ENCODE measurements around the gene CASTOR2. TPM values are rescaled to one million over a fixed set of nuclear protein-coding genes. Genes with fewer than 3 reads are reported as not detected.

CASTOR2 gene
- total RNA-seq, 2 donors from 2014 or later, result 96.5 to 116 TPM

DNA sequence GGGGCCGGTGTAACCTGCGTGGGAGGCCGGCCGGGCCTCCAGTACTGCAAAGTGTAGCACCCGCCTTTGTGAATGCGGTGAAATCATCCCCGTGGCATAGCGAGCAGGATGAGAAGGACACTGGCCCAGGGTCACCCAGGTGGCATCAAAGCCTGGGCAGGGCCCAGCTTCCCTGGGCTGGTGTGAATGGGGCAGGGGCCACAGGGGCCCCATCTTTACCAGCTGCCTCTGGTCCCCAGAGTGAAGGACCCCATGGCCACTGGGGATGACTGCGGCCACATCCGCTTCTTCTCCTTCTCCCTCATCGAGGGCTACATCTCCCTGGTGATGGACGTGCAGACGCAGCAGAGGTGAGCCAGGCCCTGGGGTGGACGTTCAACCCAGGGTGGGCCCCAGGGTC, 55.3 kb downstream of the CASTOR2 start:
- 97 to 98% methylated on average over 8 to 14 of the region's 14 CpGs for WGBS, 2 experiments (ENCODE audit: insufficient coverage in 1 of 2, insufficient read length in 1 of 2)
- Mint-ChIP-seq H3K36me3 (ENCODE audit: low read depth) (peaks cover 77% of the 10 kb centered on the region), H3K27ac (peak overlapping the region; percentile 52), H3K9me3 (no peaks in the 10 kb centered on the region), H3K4me3 (no peak overlapping the region), H3K27me3 (ENCODE audit: insufficient read depth) (no peaks in the 10 kb centered on the region), H3K4me1 (no peaks in the 10 kb centered on the region)
- no peak for DNase-seq
- no peak overlapping the region for H3K27ac ChIP-seq (ENCODE audit: low read depth, low read length)
- H3K4me3 ChIP-seq (ENCODE audit: low read length), result no peak overlapping the region
- no peaks in the 10 kb centered on the region for H3K4me1 ChIP-seq (ENCODE audit: control insufficient read depth, insufficient read depth, low read length)
- no peaks in the 10 kb centered on the region for H3K9me3 ChIP-seq (ENCODE audit: control insufficient read depth, low read length)
- TF ChIP-seq, protein P1, sequence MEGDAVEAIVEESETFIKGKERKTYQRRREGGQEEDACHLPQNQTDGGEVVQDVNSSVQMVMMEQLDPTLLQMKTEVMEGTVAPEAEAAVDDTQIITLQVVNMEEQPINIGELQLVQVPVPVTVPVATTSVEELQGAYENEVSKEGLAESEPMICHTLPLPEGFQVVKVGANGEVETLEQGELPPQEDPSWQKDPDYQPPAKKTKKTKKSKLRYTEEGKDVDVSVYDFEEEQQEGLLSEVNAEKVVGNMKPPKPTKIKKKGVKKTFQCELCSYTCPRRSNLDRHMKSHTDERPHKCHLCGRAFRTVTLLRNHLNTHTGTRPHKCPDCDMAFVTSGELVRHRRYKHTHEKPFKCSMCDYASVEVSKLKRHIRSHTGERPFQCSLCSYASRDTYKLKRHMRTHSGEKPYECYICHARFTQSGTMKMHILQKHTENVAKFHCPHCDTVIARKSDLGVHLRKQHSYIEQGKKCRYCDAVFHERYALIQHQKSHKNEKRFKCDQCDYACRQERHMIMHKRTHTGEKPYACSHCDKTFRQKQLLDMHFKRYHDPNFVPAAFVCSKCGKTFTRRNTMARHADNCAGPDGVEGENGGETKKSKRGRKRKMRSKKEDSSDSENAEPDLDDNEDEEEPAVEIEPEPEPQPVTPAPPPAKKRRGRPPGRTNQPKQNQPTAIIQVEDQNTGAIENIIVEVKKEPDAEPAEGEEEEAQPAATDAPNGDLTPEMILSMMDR (conservative IDR thresholded peaks at IDR 0.05), result no peak
- no peaks in the 10 kb centered on the region for H3K27me3 ChIP-seq (ENCODE audit: control insufficient read depth, insufficient read depth, low read length, poor library complexity, severe bottlenecking)
- H3K36me3 ChIP-seq (ENCODE audit: control insufficient read depth, insufficient read depth, low read length), result peaks cover 75% of the 10 kb centered on the region
- H3K9ac ChIP-seq (ENCODE audit: extremely low read depth, low read length, poor library complexity, severe bottlenecking), result no peak overlapping the region

DNA sequence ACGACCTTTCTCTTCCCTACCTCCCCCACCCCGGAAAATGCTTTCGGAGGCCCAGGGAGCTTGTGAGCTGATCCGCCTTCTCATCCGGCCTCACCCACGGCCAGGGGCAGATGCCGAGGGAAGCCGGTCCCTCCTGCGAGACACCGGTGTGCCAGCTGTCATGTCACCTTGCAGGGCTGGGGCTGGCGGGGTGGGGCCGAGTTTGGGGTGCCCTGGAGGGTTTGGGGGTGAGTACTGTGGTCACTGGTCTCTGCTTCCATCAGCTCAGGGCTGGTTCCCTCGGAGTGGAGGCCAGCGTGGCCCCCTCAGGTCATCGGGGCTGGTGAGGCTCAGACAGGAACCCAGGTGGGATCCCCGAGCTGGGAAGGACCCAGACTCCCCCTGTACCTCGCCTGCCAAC, 60.4 kb downstream of the CASTOR2 start:
- Mint-ChIP-seq H3K27me3 (ENCODE audit: insufficient read depth) (no peaks in the 10 kb centered on the region), H3K4me3 (no peak overlapping the region), H3K4me1 (no peaks in the 10 kb centered on the region), H3K9me3 (peaks cover 3% of the 10 kb centered on the region), H3K36me3 (ENCODE audit: low read depth) (peaks cover 80% of the 10 kb centered on the region), H3K27ac (no peak overlapping the region)
- DNase-seq, result no peak
- no peaks in the 10 kb centered on the region for H3K4me1 ChIP-seq (ENCODE audit: control insufficient read depth, insufficient read depth, low read length)
- no peak overlapping the region for H3K27ac ChIP-seq (ENCODE audit: low read depth, low read length)
- peaks cover 89% of the 10 kb centered on the region for H3K36me3 ChIP-seq (ENCODE audit: control insufficient read depth, insufficient read depth, low read length)
- TF ChIP-seq, protein P1 (conservative IDR thresholded peaks at IDR 0.05), result no peak
- no peaks in the 10 kb centered on the region for H3K27me3 ChIP-seq (ENCODE audit: control insufficient read depth, insufficient read depth, low read length, poor library complexity, severe bottlenecking)
- no peak overlapping the region for H3K4me3 ChIP-seq (ENCODE audit: low read length)
- no peaks in the 10 kb centered on the region for H3K9me3 ChIP-seq (ENCODE audit: control insufficient read depth, low read length)
- H3K9ac ChIP-seq (ENCODE audit: extremely low read depth, low read length, poor library complexity, severe bottlenecking), result no peak overlapping the region
- 94 to 98% methylated on average over 7 to 17 of the region's 17 CpGs for WGBS, 2 experiments (ENCODE audit: insufficient coverage in 1 of 2, insufficient read length in 1 of 2)

DNA sequence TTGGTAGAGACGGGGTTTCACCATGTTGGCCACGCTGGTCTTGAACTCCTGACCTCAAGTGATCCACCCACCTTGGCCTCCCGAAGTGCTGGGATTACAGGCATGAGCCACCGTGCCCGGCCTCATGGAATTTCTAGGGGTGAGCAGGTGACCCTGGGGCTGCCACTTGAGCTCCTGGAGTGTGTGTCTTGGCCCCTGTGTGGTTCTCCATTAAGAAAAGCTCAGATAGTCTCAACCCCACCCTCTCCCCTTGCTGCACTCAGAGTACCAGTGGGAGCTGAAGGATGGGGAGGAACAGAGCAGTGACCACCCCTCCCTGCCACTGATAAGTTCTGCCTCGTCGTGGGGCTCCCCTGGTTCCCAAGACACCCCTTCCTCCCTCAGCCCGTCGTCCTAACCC, 63.8 kb downstream of the CASTOR2 start:
- Mint-ChIP-seq H3K4me3 (no peak overlapping the region), H3K27me3 (ENCODE audit: insufficient read depth) (no peaks in the 10 kb centered on the region)

More for the DNA sequence above, 63.8 kb downstream of the CASTOR2 start:
- no peaks in the 10 kb centered on the region for H3K4me1 ChIP-seq (ENCODE audit: control insufficient read depth, insufficient read depth, low read length)
- H3K9ac ChIP-seq (ENCODE audit: extremely low read depth, low read length, poor library complexity, severe bottlenecking), result no peak overlapping the region
- DNase-seq, result no peak
- no peak overlapping the region for H3K4me3 ChIP-seq (ENCODE audit: low read length)
- WGBS, 2 experiments (ENCODE audit: insufficient coverage in 1 of 2, insufficient read length in 1 of 2), result 95 to 98% methylated on average over 5 to 9 of the region's 9 CpGs
- Mint-ChIP-seq H3K9me3 (peaks cover 3% of the 10 kb centered on the region), H3K36me3 (ENCODE audit: low read depth) (peaks cover 71% of the 10 kb centered on the region), H3K4me1 (no peaks in the 10 kb centered on the region), H3K27ac (peak overlapping the region; percentile 68)
- TF ChIP-seq, protein P1 (conservative IDR thresholded peaks at IDR 0.05), result no peak
- no peak overlapping the region for H3K27ac ChIP-seq (ENCODE audit: low read depth, low read length)
- peaks cover 76% of the 10 kb centered on the region for H3K36me3 ChIP-seq (ENCODE audit: control insufficient read depth, insufficient read depth, low read length)
- H3K27me3 ChIP-seq (ENCODE audit: control insufficient read depth, insufficient read depth, low read length, poor library complexity, severe bottlenecking), result no peaks in the 10 kb centered on the region
- H3K9me3 ChIP-seq (ENCODE audit: control insufficient read depth, low read length), result no peaks in the 10 kb centered on the region

All from endodermal cell (in vitro differentiated cells).